CD4-positive, alpha-beta T cell treated with Interleukin-17A for 1 hour (primary cell): ENCODE measurements around the gene EIF2AK3.
A peak's percentile ranks its signal among the peaks of the same experiment; 100 is the strongest.
"Not testable (repeated sequence)": the region's sequence is repeated elsewhere in the genome, so short reads cannot be mapped to it uniquely, and the experiment has no call there.

Source experiments
- DNase-seq: peaks from one replicate; pipeline ENCODE4 v3.0.0-alpha.2; 2020

The EIF2AK3 gene

DNA sequence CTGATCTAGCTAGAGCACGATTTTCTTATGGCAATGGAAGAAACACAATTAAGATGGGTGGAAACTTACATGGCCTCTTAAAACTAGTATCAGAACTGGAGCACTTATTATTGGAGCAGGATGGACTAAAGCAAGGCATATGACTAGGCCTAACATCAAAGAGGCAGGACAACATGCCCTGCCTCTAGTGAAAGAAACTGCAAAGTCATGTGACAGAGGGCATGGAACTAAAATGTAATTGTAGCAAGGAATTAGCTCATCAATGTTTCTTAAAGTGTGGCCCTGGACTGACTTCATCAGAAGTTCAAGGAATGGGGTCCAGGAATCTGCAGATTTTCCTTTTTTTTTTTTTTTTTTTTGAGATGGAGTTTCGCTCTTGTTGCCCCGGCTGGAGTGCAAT, 5.3 kb upstream of the EIF2AK3 start:
- DNase-seq, result no peak

DNA sequence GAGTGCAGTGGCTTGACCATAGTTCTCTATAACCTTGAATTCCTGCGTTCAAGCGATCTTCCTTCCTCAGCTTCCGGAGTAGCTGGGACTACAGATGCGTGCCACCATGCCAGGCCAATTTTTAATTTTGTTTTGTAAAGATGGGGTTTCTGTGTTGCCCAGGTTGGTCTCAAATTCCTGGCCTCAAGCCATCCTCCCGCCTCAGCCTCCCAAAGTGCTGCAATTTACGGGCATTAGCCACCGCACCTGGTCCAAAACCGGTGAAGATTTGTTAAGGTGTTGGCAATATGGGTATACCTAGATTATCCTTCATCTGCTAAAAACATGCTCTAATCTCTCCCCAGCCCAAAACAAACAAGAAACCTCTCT, 1.3 kb upstream of the EIF2AK3 start:
- DNase-seq, result no peak

DNA sequence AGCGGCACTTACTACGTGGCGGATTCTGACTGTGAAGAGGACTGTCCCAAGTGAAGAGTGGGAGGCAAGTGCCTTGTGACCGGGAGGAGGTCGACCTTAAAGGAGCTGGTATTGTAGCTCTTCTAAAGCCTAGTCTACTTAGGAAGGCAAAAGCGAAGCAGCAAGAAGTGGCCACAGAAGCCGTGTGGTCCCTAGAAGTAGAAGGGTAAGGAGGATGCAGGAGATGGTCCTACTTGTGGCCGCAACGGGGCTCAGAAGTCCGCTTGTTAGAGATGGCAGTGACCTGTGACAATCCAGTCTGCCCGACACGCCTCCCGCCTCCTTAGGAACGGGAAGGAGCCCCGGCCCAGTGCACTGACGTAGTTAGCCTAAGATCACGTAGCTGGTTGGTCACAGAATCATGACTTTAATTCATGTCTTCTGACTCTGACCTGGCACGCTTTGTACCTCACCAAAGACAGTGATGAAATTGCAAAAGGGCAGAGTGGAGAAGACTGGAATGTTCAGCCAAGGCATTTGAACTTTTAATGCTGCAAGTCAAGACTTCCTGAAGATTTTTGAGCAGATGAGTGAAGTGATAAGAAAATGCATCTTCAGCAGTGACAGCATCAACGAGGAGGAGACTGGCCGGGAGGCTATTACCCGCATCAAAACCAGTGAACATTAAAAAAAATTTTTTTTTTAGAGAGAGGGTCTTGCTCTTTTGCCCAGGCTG, 749 bp upstream of the EIF2AK3 start:
- peak; percentile 88 for DNase-seq

DNA sequence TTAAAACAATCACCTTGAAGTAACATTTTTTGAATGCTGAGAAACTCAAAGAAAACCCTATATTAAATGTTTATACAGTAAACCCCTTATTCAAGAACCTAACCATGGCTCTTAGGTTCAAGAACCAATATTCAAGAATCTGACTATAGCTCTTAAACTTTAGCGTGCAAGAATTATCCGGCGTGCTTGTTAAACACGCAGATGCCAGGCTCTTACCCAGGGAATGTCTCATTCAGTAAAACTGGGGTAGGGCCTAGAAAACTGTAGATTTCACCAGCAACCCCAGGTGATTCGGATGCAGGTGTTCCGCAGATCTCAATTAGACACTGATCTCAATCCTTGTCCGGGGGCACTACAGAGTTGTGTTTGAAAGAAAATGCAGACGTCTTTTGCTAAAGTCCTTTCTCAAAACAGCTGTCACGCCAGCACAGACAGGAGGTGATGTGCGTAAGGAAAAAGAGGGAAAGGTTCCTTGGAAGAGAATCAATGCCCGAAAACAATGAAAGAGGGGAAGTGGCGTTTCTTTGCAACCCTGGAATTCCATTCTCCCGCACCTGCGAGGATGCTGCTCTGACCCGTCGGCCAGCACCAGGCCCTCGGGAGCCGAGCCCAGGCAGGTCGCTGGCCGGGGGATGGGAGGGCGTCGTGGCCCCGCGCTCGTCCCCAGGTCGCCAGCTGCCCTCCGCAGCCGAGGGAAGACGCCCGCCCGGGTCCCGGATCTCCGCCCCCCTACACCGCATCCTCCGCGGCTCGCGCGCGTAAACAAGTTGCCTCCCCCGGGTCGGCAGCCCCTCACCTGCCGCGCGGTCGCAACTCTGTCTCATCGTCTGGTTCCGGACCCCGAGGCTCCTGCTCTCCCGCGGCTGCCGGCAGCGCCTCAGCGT, 851 bp downstream of the EIF2AK3 start:
- DNase-seq, result peak; percentile 53

DNA sequence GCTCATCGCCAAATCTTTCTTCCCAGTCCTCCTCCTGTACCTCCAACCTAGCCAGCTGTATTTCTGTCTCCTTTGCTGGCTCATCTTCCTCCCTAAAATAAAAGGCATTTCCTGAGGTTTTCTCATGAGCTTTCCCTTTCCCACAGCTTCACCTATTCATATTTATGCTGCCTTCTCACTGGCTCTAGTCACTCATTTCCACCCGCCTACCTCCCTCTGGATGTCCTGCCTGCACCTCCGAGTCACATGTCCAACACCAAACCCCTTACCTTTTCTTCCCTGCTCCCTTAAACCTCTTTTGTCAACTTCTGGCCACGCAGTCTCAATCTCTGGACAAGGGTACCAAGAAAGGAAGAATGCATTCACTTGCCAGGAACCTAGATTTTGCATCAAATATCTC, 2.8 kb downstream of the EIF2AK3 start:
- DNase-seq, result no peak

DNA sequence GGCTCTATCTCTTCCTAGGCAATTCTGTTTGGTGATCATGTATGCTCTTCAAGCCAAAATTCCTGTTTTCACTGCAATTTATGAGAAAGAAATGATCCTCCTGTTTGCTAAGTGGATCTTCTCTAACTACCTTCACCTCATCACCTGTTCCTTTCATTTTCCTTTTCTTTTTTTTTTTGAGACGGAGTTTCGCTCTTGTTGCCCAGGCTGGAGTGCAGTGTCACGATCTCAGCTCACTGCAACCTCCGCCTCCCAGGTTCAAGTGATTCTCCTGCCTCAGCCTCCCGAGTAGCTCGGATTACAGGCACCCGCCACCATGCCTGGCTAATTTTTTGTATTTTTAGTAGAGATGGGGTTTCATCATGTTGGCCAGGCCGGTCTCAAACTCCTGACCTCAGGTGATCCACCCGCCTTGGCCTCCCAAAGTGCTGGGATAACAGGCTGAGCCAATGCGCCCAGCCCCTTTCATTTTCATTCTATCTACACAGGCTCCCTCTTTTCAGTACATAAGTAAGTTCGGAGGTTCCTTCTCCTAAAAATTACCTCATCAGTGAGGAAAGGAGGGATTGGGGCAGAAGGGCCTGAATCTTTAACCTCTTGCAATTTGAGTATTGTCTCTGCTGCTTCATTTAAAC, 3.3 kb downstream of the EIF2AK3 start:
- not testable (repeated sequence) for DNase-seq

DNA sequence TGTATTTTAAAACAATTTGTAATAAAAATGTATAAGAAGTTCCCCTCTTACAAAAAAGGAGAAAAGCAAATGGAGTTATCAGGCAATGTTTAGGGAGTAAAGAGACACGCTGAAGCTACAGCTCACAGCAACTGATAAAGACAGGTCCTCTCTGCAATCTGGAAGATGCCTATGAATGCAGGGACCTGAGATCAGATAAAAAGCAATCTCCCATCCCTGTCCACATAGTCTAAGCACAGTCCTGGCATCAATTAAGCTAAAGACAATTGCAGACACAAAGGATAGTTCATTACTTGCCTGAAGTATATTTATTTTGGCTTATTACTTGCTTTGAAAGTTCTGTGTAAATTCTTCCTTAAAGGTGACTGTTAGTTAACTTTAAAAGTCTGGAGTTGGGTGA, 5.0 kb downstream of the EIF2AK3 start:
- DNase-seq, result no peak

DNA sequence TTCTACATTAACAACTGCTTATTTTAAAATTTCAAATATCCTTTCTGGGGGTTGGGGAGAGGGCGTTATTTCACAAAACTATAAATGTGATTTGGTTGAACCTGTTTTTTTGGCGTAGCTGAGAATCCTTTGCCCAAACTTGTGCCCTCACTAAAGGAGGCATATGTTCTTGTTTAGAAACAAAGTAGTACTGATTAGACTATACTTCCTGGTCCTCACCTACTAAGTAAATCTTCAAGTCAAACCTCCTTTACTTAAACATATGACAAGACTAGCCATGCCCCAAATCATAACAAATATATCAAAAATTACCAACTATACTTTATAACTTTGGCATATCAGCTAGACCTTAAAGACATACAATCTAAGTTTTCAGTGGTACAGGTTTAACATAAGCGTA, 5.8 kb downstream of the EIF2AK3 start:
- DNase-seq, result no peak

DNA sequence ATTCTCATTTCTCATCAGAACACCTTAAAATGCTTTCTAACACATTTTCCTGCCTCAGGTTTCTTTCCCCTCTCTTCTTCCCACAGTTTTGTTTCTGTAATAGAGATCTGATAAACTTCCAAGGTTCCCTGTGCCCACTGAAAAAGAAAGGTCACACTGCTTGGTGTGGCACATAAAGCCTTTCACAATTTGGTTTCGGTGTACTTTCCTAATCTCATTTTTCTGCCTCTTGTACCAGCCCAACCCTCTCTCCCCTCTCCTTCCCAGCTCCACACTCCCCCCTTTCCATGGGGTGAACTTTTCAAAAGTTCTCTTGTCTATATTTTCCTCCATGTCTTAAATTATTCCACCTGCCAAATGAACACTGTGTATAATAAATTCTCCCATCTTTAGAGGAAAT, 7.2 kb downstream of the EIF2AK3 start:
- DNase-seq, result no peak

DNA sequence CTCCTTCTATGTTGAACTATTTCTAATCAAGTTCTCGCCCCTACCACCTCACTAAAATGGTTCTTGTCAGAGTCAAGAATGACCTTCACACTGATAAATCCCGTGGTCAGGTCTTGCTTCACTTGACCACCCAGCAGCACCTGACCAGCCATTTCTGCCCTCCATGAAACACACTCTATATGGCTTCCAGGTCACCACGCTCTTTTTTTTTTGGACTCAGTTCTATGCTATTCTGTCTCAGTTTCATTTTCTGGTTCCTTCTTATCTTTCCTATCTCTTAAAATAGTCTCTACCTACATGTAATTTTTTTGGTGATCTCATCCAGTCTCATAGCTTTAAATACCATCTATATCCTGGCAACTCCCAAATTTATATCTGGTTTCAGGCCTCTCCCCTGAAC, 11.4 kb downstream of the EIF2AK3 start:
- DNase-seq, result no peak

DNA sequence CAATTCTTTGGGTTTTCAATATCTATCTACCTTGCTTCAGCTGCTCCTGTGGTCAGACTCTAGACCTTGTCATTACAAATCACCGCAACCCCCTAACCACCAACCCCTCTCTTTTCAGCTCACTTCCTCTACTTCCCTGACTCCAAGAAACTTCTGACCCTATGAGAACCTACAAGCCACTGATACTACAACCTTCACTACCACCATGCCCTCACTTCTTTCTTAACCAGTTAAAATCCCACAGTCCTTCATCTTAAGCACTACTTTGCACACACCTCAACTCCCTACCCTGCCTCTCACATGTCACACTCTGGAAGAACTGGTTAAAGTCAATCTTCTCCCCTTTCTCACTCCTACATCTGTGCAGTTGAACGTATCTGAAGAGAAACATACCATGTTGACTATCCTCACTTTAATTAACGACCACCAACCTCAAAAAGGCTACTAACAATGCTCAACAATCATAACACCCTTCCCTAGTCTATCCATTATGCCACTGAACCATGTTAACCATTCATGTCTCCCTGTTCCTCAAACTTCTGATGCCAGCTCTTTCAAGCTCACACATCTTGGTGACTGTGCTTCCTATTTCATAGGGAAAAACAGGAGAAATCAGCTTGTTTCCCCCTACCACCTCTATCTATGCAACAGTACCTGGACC, 12.6 kb downstream of the EIF2AK3 start:
- no peak for DNase-seq

DNA sequence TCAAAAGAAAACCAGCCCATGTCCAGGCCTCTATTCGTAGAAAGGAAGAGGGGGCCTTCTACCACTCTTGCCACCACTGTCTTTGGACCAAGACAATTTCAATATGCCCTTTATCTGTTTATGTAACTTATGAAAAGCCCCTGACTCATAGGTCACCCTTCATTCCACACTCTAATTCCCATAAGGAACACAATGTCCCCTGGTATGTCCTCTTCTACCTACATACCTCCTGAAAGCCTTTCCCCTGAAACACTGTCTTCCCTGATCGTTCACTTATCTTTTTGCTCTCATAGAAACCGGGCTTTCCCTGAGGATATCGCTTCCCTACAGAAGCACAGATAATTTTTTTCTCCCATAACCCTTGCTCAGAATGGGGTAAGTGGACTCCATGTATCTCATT, 13.3 kb downstream of the EIF2AK3 start:
- no peak for DNase-seq

DNA sequence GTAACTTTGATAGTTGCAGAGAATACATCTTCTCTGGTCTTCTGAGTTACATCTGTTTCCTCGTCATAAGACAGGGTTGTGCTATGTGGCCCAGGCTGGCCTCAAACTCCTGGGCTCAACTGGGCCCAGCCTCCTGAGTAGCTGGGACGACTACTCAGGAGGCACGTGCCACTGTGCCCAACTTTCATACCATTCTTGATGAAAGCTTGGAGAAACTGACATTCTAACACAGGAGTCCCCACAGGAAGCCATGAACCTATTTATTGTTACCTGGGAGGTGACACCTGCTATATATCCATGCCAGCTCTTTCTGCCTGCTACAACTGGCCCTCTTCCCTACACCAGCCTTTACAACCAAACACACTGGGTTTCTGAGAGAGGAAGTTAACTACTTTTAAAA, 19.1 kb downstream of the EIF2AK3 start:
- DNase-seq, result no peak

DNA sequence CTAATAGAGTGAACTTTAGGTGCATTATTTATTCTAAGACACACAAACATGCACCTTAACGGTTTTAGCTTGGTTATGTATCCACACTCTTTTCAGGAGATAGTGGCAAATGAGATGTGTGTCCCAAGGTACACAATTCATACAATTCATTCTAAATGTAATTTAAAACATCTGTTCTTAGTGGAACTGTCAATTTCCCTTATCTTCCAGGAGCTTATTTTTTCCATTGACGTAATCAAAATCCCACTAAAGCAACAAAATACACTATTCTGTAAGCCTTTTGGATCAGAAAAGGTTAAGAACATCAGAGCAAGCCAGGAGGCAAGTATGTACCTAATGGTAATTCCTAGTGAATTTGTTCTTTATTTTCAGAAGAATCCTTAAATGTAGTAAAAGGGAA, 19.8 kb downstream of the EIF2AK3 start:
- no peak for DNase-seq

DNA sequence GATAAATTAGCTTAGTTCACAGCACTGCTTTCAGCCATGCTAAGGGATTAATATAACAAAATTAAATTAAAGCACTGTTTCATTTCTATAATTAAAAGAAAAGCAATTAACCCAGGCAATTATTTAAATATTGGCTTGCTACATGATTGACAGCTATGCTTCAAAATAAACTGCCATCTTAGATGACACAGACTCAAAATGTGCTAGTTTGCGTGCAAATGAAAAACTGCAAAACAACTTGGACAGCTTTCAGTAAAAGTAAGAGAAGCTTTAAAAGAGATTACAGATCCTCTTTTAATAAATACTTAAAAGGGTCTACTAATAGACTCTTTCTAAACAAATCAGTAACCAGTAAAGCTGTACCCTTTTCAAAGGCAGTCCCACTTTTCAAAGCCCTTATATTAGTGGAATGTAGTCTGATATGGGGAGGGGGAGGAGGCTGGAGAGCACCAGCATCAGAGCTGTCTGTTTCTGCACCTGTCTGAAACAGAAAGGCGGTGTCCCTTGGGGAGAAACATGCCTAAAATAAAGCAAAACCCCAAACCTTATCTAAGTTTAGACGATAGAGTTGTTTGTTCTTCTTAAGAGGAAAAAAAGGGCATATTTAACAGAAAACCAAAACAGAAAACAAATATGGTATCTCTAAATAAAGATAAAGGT, 20.8 kb downstream of the EIF2AK3 start:
- DNase-seq, result no peak

DNA sequence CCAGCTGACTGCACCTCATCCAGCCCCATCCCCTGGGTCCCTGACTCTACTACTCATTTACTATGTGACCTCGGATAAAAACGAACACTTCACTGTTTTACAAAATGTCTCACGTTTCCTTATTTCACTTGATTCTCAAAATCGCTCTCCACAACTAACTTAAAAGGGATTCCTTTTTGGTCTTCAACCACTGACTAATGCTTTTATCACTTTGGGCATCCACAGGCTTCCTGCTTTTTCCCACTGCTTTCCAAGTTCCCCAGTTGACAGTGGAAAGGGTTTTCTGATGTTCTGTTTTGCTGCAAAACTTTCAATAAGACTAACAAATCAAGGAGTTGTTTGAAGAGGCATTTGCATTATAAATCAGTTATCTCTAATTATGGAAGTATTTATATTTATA, 24.1 kb downstream of the EIF2AK3 start:
- no peak for DNase-seq

DNA sequence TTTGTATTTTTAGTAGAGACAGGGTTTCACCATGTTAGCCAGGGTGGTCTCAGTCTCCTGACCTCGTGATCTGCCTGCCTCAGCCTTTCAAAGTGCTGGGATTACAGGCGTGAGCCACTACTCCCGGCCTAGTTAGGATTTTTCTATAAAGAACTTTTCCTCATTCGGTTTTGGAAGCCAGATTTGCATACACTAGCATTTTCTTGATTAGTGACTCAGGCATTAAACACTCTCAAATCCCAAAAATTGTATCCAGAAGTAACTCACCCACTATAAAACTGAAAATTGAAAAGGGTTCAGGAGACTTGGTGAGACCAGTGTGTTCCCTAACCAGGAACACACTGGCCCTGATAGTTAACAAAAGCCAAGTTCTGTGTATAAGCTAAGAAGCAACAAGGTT, 25.2 kb downstream of the EIF2AK3 start:
- no peak for DNase-seq

DNA sequence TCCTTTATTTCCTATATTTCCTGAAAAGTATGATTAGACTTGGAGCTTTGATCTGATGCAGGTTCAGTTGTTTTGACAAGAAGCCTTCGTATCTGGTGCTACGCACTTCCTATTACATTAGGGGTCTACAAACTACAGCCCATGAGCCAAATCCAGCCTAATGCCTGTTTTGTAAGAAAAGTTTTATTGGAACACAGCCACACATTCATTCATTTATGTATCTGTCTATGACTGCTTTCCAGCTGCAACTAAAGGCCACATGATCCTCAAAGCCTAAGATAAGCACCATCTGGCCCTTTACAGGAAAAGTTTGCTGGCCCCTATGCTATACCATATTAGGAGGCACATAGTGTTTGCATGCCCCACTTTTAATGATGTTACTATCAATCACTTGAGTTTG, 26.0 kb downstream of the EIF2AK3 start:
- DNase-seq, result no peak

DNA sequence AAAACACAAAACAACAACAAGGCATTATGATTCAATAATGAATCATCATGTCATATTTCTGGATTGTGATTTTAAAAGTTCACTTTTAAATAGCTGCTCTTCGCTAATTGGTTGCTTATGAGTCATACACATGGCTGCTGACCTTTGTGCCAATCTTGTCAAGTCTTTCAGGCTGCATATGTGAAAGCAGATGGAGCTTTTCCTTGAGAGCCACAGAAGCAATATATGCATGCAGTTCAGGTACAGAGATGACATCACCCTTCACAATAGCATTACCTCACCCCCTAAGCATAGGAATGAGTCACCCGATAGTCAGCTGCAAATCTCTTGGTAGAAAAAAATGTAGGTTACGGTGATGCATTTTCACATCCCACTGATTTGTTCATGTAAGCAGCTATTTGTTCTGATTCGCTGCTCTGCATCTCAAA, 27.2 kb downstream of the EIF2AK3 start:
- peak; percentile 81 for DNase-seq

DNA sequence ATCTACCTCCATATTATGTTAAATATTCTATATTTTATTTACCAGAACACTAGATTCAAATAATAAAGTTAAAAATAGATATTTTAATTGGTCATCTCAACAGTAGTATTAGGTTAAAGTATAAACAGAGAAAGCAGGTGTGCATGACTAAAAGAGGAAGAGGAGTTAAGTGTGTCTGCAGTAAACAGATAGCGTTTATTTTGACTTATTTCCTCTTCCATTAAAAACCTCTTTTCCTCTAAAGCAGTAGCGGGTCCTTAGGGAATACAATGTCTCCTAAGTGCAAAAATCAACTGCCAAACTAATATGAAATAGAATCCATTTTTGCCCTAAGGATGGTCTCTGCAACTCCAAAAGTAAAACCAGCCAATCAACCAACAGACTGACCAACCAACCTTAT, 27.7 kb downstream of the EIF2AK3 start:
- no peak for DNase-seq

DNA sequence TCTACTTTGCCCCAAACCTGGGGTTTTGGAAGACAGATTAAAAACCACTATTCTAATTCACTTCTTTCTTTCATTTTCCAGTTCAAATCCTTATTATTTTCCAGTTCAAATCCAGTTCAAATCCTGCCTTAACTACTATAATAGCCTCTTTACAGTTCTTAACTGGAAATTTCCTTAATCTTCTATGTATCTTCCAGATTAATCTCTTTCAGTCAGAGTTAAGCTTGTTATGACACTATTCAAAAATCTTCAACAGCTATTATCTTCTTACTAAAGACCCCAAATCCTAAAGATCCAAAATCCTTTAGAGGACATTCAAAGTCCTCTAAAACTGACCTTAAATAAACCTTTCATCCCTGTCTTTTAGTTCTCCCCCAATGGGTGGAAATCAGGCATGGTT, 30.1 kb downstream of the EIF2AK3 start:
- no peak for DNase-seq

DNA sequence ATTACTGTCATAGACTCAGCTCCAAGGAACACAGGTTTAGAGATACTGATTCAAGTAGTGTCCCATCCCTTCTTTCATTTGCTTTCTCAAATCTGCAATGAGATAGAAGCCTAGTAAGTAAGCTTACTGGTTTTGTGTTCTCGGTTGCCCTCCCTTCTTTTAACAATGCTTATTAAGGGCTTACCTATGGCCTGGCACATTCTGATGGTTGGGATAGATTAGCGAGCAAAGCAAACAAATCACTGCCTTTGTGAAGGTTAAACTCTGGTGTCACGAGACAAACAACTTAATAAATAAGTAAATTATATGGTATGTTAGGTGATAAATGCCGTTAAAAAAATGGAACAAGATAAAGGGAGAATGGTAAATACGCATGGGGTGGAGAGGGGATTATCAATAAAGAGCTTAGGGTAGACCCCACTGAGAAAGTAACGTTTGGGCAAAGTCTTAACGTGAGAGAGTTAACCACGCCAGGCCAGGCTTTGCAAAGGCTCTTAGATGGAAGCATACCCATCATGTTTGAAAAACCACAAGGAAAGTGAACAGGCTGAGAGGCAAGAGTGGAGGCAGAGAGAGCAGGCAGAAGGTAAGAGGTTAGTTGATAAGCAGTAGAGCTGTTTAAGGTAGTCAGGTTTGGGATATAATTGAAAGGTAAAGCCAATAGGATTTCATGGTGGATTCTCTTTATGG, 31.0 kb downstream of the EIF2AK3 start:
- DNase-seq, result no peak
